ENCODE results near the gene PPP1R9A. TPM values are rescaled to one million over a fixed set of nuclear protein-coding genes. Genes with fewer than 3 reads are reported as not detected.

The PPP1R9A gene
- polyA plus RNA-seq, 1 donor from 2014 or later: 52.8 TPM

DNA sequence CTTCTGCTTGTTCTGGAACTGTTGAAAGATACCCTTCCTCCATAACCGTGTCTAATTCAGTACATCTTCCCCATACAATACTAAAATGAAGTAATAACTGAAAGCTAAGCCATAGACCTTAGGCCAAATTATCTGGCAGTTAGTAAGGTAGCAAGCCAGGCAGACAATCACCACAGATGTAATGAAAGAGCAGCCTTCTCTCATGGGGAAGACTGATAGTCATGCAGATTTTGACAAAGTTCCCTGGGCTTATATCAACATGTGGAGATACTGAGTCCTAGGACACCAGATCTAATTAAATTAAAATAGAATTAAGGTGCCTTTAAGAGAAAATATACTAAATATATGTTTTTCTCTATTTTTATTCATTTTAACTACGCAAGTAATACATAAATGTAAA is 355.5 kb downstream of the PPP1R9A start:
- Histone ChIP-seq H3K36me3 (ENCODE audit: insufficient read depth, low read length) (no peaks in the 10 kb centered on the region), H3K4me3 (ENCODE audit: low read length) (no peak overlapping the region), H3K9me2 (ENCODE audit: insufficient read depth, low read length) (no peaks in the 10 kb centered on the region), H3K27ac (ENCODE audit: low read length) (no peak overlapping the region), H3K27me3 (ENCODE audit: insufficient read depth, low read depth, low read length) (no peaks in the 10 kb centered on the region), H4K20me1 (ENCODE audit: insufficient read depth) (no peaks in the 10 kb centered on the region), H3K79me2 (replicated peaks; ENCODE audit: insufficient read depth, low read length) (no peaks in the 10 kb centered on the region), H3K9ac (ENCODE audit: low read length) (no peak overlapping the region), H3F3A (ENCODE audit: insufficient read depth, low read length, poor library complexity, severe bottlenecking) (no peaks in the 10 kb centered on the region), H2AFZ (ENCODE audit: low read depth, low read length) (no peak overlapping the region), H3K4me2 (ENCODE audit: low read length) (no peak overlapping the region), H3K9me3 (ENCODE audit: low read length) (no peaks in the 10 kb centered on the region)
- TF ChIP-seq RAD21 (conservative IDR thresholded peaks at IDR 0.05) (no peak), CTCF (IDR thresholded peaks at IDR 0.05; ENCODE audit: poor library complexity, severe bottlenecking) (no peak), TAF1 (IDR thresholded peaks at IDR 0.05; ENCODE audit: low read depth) (no peak), REST (IDR thresholded peaks at IDR 0.05; ENCODE audit: borderline replicate concordance) (no peak), MXI1 (conservative IDR thresholded peaks at IDR 0.05; ENCODE audit: poor library complexity, severe bottlenecking) (no peak), EP300 (conservative IDR thresholded peaks at IDR 0.05; ENCODE audit: poor library complexity, severe bottlenecking) (no peak), EZH2 (IDR thresholded peaks at IDR 0.05; ENCODE audit: borderline replicate concordance, insufficient read depth, low read length, poor library complexity, severe bottlenecking) (no peak), POLR2AphosphoS5 (IDR thresholded peaks at IDR 0.05) (no peak), SMC3 (conservative IDR thresholded peaks at IDR 0.05; ENCODE audit: poor library complexity) (no peak)

DNA sequence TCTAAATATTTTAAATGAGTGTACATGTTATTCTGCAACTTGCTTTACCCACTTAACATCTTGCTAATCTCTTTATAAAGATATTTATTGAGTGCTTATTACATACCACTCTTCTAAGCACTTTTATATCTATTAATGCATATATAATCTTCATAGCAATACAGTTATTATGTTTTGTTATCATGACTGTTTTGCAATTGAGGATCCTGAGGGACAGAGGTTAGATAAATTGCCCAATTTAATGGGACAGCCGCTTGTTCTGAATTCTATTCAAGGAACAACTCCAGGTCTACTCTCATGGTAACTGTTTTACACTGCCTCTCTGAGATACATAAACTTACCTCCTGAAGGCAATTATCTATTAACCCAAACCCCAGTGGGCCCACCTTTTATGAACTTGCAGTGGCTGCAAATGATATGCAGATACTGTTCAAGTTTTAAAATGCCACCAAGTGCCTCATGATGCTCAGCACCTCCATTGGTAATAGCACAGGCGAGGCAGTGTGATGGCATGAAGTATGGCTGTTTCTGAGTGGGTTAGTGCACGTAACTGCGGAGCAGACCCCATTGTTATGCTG is 356.5 kb downstream of the PPP1R9A start:
- Histone ChIP-seq H3K79me2 (replicated peaks; ENCODE audit: insufficient read depth, low read length) (no peaks in the 10 kb centered on the region), H3K36me3 (ENCODE audit: insufficient read depth, low read length) (no peaks in the 10 kb centered on the region), H3K9me2 (ENCODE audit: insufficient read depth, low read length) (no peaks in the 10 kb centered on the region), H3K4me3 (ENCODE audit: low read length) (no peak overlapping the region), H3K27me3 (ENCODE audit: insufficient read depth, low read depth, low read length) (no peaks in the 10 kb centered on the region), H2AFZ (ENCODE audit: low read depth, low read length) (no peak overlapping the region), H3K9ac (ENCODE audit: low read length) (no peak overlapping the region), H4K20me1 (ENCODE audit: insufficient read depth) (no peaks in the 10 kb centered on the region), H3K27ac (ENCODE audit: low read length) (peak overlapping the region; percentile 56), H3F3A (ENCODE audit: insufficient read depth, low read length, poor library complexity, severe bottlenecking) (no peaks in the 10 kb centered on the region), H3K9me3 (ENCODE audit: low read length) (no peaks in the 10 kb centered on the region), H3K4me2 (ENCODE audit: low read length) (no peak overlapping the region)
- TF ChIP-seq CTCF (IDR thresholded peaks at IDR 0.05; ENCODE audit: poor library complexity, severe bottlenecking) (no peak), MXI1 (conservative IDR thresholded peaks at IDR 0.05; ENCODE audit: poor library complexity, severe bottlenecking) (no peak), POLR2AphosphoS5 (IDR thresholded peaks at IDR 0.05) (no peak), RAD21 (conservative IDR thresholded peaks at IDR 0.05) (no peak), REST (IDR thresholded peaks at IDR 0.05; ENCODE audit: borderline replicate concordance) (no peak), EP300 (conservative IDR thresholded peaks at IDR 0.05; ENCODE audit: poor library complexity, severe bottlenecking) (no peak), SMC3 (conservative IDR thresholded peaks at IDR 0.05; ENCODE audit: poor library complexity) (no peak), TAF1 (IDR thresholded peaks at IDR 0.05; ENCODE audit: low read depth) (no peak), EZH2 (IDR thresholded peaks at IDR 0.05; ENCODE audit: borderline replicate concordance, insufficient read depth, low read length, poor library complexity, severe bottlenecking) (no peak)

Measured in neural cell (in vitro differentiated cells).